HG02884 (cell line): ENCODE data around the gene CCDC136.

Source experiments
- ATAC-seq: cut with Tn5 transposase; IDR thresholded peaks from one replicate; pipeline ENCODE4 v1.9.1; 2021; ENCODE audit warnings: mild to moderate bottlenecking, moderate library complexity; ENCODE audit not compliant: unreplicated experiment

The CCDC136 gene

GRCh38 chr7:128830231-128831177, 38.7 kb downstream of the CCDC136 start, which contains the start of gene FLNC:
TSS of gene FLNC (plus strand) at chr7:128830406. CDS start at chr7:128830638, 232 bp downstream.
- no peak for ATAC-seq

- no peak for ATAC-seq
These were observed 39.6 kb downstream of the CCDC136 start for GRCh38 chr7:128831178-128831993.

GRCh38 chr7:128831994-128832879, 40.5 kb downstream of the CCDC136 start:
- no peak for ATAC-seq

GRCh38 chr7:128832880-128833147, 41.0 kb downstream of the CCDC136 start:
- no peak for ATAC-seq

- ATAC-seq = no peak
These were observed 41.6 kb downstream of the CCDC136 start for GRCh38 chr7:128833148-128833945.

GRCh38 chr7:128833946-128834325, 42.2 kb downstream of the CCDC136 start:
- ATAC-seq = no peak

- ATAC-seq = no peak
These were observed 43.5 kb downstream of the CCDC136 start for GRCh38 chr7:128835231-128835751.

GRCh38 chr7:128835790-128836641, 44.2 kb downstream of the CCDC136 start:
- ATAC-seq = no peak

GRCh38 chr7:128836729-128837348, 45.1 kb downstream of the CCDC136 start:
- no peak for ATAC-seq

- ATAC-seq = no peak
These were observed 45.8 kb downstream of the CCDC136 start for GRCh38 chr7:128837521-128837921.

- ATAC-seq = no peak
These were observed 46.5 kb downstream of the CCDC136 start for GRCh38 chr7:128838109-128838779.

GRCh38 chr7:128838981-128839731, 47.4 kb downstream of the CCDC136 start:
- no peak for ATAC-seq

- ATAC-seq = no peak
These were observed 48.0 kb downstream of the CCDC136 start for GRCh38 chr7:128839751-128840177.

- no peak for ATAC-seq
These were observed 48.8 kb downstream of the CCDC136 start for GRCh38 chr7:128840326-128841170.

GRCh38 chr7:128841171-128841690, 49.5 kb downstream of the CCDC136 start:
- no peak for ATAC-seq
